Activated CD4-positive, alpha-beta T cell treated with anti-CD3 and anti-CD28 coated beads, Interleukin-2, Interleukin-6, amounts not matched to agents 100 ng/mL and 50 ng/mL, durations not matched to agents 16 hours and 8 hours (primary cell): ENCODE data around the gene CCNG2.

Source experiments
- DNase-seq: peaks from one replicate; pipeline ENCODE4 v3.0.0-alpha.2; 2020

CCNG2 gene

GRCh38 chr4:77209936-77210335, 52.9 kb downstream of the CCNG2 start:
- no peak for DNase-seq

DNA sequence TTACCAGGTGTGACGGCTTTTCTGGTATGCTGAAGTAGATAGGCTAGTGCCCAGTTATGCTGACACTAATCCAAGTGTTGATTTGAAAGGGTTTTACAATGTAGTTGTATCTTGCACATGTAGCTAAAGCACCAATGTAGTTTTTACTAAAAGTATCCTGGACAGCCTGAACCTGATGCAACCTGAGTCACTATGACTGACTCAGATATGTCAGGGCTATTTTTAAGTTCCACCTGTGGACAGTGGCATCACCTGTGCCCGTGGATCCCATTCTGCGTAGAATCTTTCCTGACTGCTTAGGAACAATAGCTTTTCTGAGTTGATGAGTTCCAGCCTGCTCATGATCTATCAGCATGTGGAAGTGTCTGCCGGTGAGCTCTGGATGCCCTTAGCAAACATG, 58.1 kb downstream of the CCNG2 start:
- no peak for DNase-seq

DNA sequence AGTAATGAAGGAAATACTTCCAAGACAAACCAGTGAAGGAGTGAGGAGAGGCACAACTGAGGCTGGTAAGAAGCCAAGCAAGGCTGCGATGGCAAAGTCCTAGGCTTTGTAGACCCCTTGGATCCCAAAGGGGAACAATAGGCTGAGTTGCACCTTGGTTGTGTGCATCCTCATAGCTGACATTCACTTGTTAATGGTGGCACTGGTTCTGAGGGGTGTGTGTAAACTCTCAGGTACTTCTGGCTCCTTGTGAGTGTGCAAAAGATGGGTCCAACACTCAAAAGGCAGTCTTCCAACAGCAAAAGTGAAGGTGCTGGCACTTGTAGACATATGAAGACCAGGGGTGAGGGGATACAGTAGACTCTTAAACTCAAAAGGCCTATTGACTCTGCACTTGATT, 60.5 kb downstream of the CCNG2 start:
- no peak for DNase-seq

GRCh38 chr4:77219266-77219665, 62.3 kb downstream of the CCNG2 start:
- no peak for DNase-seq
